Endodermal cell (in vitro differentiated cells): ENCODE results near the gene C1QC. TPM values are rescaled to one million over a fixed set of nuclear protein-coding genes. Genes with fewer than 3 reads are reported as not detected.

Experiments
- DNase-seq: peaks from one replicate; pipeline ENCODE4 v3.0.0-alpha.2; 2017
- H3K27ac ChIP-seq: 2 replicates; pipeline ENCODE4 v1.5.1; 2013; ENCODE audit warnings: mild to moderate bottlenecking, low read depth, low read length, moderate library complexity
- H3K27me3 ChIP-seq: 2 replicates; pipeline ENCODE4 v1.6.1; 2013; ENCODE audit warnings: mild to moderate bottlenecking, low read length, moderate library complexity; ENCODE audit not compliant: insufficient read depth, control insufficient read depth, poor library complexity, severe bottlenecking
- H3K36me3 ChIP-seq: 2 replicates; pipeline ENCODE4 v1.7.0; 2013; ENCODE audit warnings: mild to moderate bottlenecking, low read length, moderate library complexity; ENCODE audit not compliant: control insufficient read depth, insufficient read depth
- H3K4me1 ChIP-seq: one replicate; pipeline ENCODE4 v1.7.0; 2013; ENCODE audit warnings: low read length; ENCODE audit not compliant: control insufficient read depth, insufficient read depth
- H3K4me3 ChIP-seq: 2 replicates; pipeline ENCODE4 v1.5.1; 2013; ENCODE audit warnings: mild to moderate bottlenecking, low read length, moderate library complexity
- H3K9ac ChIP-seq: 2 replicates; pipeline ENCODE4 v1.6.1; 2013; ENCODE audit warnings: mild to moderate bottlenecking, low read length, moderate library complexity; ENCODE audit not compliant: poor library complexity, severe bottlenecking; ENCODE audit errors: extremely low read depth
- H3K9me3 ChIP-seq: 2 replicates; pipeline ENCODE4 v1.6.1; 2013; ENCODE audit warnings: mild to moderate bottlenecking, low read length, moderate library complexity; ENCODE audit not compliant: control insufficient read depth
- H3K27ac Mint-ChIP-seq: 2 replicates; pipeline ENCODE4 v1.8.0; 2020; ENCODE audit warnings: mixed read lengths
- H3K27me3 Mint-ChIP-seq: 2 replicates; pipeline ENCODE4 v1.8.0; 2021; ENCODE audit warnings: mild to moderate bottlenecking, mixed read lengths; ENCODE audit not compliant: insufficient read depth
- H3K36me3 Mint-ChIP-seq: 2 replicates; pipeline ENCODE4 v1.8.0; 2020; ENCODE audit warnings: low read depth, mixed read lengths
- H3K4me1 Mint-ChIP-seq: 2 replicates; pipeline ENCODE4 v1.8.0; 2020; ENCODE audit warnings: mixed read lengths
- H3K4me3 Mint-ChIP-seq: 2 replicates; pipeline ENCODE4 v1.8.0; 2020; ENCODE audit warnings: mild to moderate bottlenecking, moderate library complexity, mixed read lengths
- H3K9me3 Mint-ChIP-seq: 2 replicates; pipeline ENCODE4 v1.8.0; 2020; ENCODE audit warnings: mild to moderate bottlenecking, mixed read lengths
- WGBS, 2 experiments: methylation state at CpG; one replicate each; pipeline versions ENCODE4 v1.1.5 to v1.1.7; 2013; ENCODE audit warnings: missing lambda C conversion rate in 2 of 2, mixed read lengths in 1 of 2; ENCODE audit not compliant: insufficient coverage in 1 of 2, insufficient read length in 1 of 2; 5-methylcytosine and 5-hydroxymethylcytosine counted together
- total RNA-seq, 2 donors: library from RNA; stranded (reverse); fragmentation: NEBNext Ultra II Directional in 1 of 2; extraction: Animal tissue kit (Norgen Biotek cat#: 25700) in 1 of 2; gene quantifications; 2 replicates in 1 of 2; 3 replicates in 1 of 2; pipeline ENCODE4 v1.2.1, GENCODE V29; 2021
- TF ChIP-seq, protein P1 (sequence below): fragments of 200-600 bp; sonication (generic); conservative IDR thresholded peaks from 2 replicates; pipeline ENCODE4 v1.5.0; 2021; ENCODE audit warnings: antibody characterized with exemption, mild to moderate bottlenecking

C1QC gene
- total RNA-seq, 2 donors from 2014 or later = not detected

DNA sequence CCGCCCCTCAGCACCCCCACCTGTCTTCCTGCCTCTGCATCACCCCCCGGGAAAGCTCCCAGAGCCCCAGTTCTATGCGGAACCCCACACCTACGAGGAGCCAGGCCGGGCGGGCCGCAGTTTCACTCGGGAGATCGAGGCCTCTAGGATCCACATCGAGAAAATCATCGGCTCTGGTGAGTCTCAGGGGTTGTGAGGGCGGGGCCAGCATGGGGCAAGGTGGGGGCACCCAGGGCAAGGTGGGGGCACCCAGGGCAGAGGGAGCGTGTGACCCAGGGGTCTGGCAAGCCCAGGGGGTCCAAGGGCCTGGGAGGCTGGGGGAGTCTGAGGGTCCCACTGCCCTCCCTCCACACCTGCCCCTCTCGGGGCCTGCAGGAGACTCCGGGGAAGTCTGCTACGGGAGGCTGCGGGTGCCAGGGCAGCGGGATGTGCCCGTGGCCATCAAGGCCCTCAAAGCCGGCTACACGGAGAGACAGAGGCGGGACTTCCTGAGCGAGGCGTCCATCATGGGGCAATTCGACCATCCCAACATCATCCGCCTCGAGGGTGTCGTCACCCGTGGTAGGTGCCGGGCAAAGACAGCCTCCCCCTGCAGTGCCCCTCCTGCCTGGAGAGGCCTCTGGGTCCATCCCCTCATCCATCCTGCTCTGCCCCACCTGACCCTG, 46.0 kb upstream of the C1QC start:
- no peak overlapping the region for H3K9ac ChIP-seq
- Mint-ChIP-seq H3K36me3 (no peaks in the 10 kb centered on the region), H3K4me3 (no peak overlapping the region), H3K9me3 (no peaks in the 10 kb centered on the region), H3K4me1 (no peaks in the 10 kb centered on the region), H3K27me3 (peaks cover 8% of the 10 kb centered on the region), H3K27ac (no peak overlapping the region)
- no peaks in the 10 kb centered on the region for H3K4me1 ChIP-seq
- no peak for DNase-seq
- no peaks in the 10 kb centered on the region for H3K36me3 ChIP-seq
- TF ChIP-seq, protein P1, sequence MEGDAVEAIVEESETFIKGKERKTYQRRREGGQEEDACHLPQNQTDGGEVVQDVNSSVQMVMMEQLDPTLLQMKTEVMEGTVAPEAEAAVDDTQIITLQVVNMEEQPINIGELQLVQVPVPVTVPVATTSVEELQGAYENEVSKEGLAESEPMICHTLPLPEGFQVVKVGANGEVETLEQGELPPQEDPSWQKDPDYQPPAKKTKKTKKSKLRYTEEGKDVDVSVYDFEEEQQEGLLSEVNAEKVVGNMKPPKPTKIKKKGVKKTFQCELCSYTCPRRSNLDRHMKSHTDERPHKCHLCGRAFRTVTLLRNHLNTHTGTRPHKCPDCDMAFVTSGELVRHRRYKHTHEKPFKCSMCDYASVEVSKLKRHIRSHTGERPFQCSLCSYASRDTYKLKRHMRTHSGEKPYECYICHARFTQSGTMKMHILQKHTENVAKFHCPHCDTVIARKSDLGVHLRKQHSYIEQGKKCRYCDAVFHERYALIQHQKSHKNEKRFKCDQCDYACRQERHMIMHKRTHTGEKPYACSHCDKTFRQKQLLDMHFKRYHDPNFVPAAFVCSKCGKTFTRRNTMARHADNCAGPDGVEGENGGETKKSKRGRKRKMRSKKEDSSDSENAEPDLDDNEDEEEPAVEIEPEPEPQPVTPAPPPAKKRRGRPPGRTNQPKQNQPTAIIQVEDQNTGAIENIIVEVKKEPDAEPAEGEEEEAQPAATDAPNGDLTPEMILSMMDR = no peak
- H3K27ac ChIP-seq = no peak overlapping the region
- H3K4me3 ChIP-seq = no peak overlapping the region
- 91 to 94% methylated on average over 22 to 30 of the region's 30 CpGs for WGBS, 2 experiments
- no peaks in the 10 kb centered on the region for H3K9me3 ChIP-seq
- no peaks in the 10 kb centered on the region for H3K27me3 ChIP-seq

- WGBS, 2 experiments = 93% methylated on average over 3 to 8 of the region's 8 CpGs
- Histone ChIP-seq H3K9me3 (no peaks in the 10 kb centered on the region), H3K4me3 (no peak overlapping the region), H3K27ac (no peak overlapping the region), H3K27me3 (no peaks in the 10 kb centered on the region), H3K4me1 (no peaks in the 10 kb centered on the region), H3K36me3 (no peaks in the 10 kb centered on the region), H3K9ac (no peak overlapping the region)
- Mint-ChIP-seq H3K36me3 (no peaks in the 10 kb centered on the region), H3K9me3 (no peaks in the 10 kb centered on the region), H3K4me3 (no peak overlapping the region), H3K4me1 (no peaks in the 10 kb centered on the region), H3K27ac (no peak overlapping the region), H3K27me3 (peaks cover 8% of the 10 kb centered on the region)
- no peak for DNase-seq
- TF ChIP-seq, protein P1 = no peak
Measured at GRCh38 chr1:22597996-22598395, 45.4 kb upstream of the C1QC start.

GRCh38 chr1:22598736-22599135, 44.7 kb upstream of the C1QC start:
- H3K36me3 Mint-ChIP-seq = no peaks in the 10 kb centered on the region
- 87 to 90% methylated on average over 11 to 24 of the region's 24 CpGs for WGBS, 2 experiments
- no peaks in the 10 kb centered on the region for H3K9me3 ChIP-seq
- no peaks in the 10 kb centered on the region for H3K27me3 ChIP-seq
- H3K27ac Mint-ChIP-seq = no peak overlapping the region
- no peak for DNase-seq
- H3K4me3 Mint-ChIP-seq = no peak overlapping the region
- no peaks in the 10 kb centered on the region for H3K4me1 ChIP-seq
- H3K27ac ChIP-seq = no peak overlapping the region
- H3K36me3 ChIP-seq = no peaks in the 10 kb centered on the region
- H3K4me3 ChIP-seq = no peak overlapping the region
- H3K4me1 Mint-ChIP-seq = no peaks in the 10 kb centered on the region
- no peak overlapping the region for H3K9ac ChIP-seq
- no peaks in the 10 kb centered on the region for H3K9me3 Mint-ChIP-seq
- H3K27me3 Mint-ChIP-seq = peaks cover 8% of the 10 kb centered on the region
- TF ChIP-seq, protein P1 = no peak
